GM13977 (cell line): Measurements from ENCODE around the gene PMEL.
"Not testable (repeated sequence)": the region's sequence is repeated elsewhere in the genome, so short reads cannot be mapped to it uniquely, and the experiment has no call there.

Source experiments
- DNase-seq: peaks from one replicate; pipeline ENCODE4 v3.0.0; 2012; ENCODE audit warnings: low spot score
- in situ Hi-C: fragments of 300-500 bp; cut with MboI; formaldehyde crosslinking; loops from one replicate; pipeline ENCODE4 v1.12.0; 2022; ENCODE audit warnings: low sequenced_read_pairs, low pct_unique_long_range_greater_than_20kb, mixed read lengths, inconsistent platforms; ENCODE audit not compliant: unreplicated experiment
- TF ChIP-seq, protein P1 (sequence below): IDR thresholded peaks from 2 replicates; pipeline ENCODE4 v1.5.1; 2012; ENCODE audit warnings: mild to moderate bottlenecking, control low read depth; ENCODE audit not compliant: insufficient read depth; ENCODE audit errors: extremely low read depth, missing control alignments

PMEL gene

DNA sequence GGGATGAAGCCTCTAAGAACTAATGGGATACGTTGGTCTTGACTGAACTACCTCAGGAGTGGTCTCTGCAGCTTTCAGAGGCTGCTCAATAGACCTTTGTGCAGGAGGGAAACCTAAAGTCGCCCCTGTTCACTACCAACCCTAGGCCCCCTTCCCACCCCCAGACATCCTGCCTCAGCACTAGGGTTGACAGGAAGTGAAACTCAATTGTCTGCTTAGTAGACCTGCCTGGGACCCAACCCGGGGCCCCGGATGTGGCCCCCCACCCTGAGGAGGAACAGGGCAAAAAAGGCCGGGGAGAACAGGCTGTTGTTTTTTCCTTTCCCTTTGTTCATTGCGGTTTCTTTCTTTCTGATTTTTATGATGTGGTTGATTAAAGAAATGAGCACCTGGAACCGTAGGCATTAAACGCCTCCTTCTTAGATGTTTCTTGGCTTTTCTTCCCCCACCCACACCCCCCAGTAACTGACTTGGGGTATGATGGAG lies 36.5 kb downstream of the PMEL start:
- TF ChIP-seq, protein P1, sequence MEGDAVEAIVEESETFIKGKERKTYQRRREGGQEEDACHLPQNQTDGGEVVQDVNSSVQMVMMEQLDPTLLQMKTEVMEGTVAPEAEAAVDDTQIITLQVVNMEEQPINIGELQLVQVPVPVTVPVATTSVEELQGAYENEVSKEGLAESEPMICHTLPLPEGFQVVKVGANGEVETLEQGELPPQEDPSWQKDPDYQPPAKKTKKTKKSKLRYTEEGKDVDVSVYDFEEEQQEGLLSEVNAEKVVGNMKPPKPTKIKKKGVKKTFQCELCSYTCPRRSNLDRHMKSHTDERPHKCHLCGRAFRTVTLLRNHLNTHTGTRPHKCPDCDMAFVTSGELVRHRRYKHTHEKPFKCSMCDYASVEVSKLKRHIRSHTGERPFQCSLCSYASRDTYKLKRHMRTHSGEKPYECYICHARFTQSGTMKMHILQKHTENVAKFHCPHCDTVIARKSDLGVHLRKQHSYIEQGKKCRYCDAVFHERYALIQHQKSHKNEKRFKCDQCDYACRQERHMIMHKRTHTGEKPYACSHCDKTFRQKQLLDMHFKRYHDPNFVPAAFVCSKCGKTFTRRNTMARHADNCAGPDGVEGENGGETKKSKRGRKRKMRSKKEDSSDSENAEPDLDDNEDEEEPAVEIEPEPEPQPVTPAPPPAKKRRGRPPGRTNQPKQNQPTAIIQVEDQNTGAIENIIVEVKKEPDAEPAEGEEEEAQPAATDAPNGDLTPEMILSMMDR: no peak
- peak; percentile 87 for DNase-seq
- in situ Hi-C loops: no loop called here

DNA sequence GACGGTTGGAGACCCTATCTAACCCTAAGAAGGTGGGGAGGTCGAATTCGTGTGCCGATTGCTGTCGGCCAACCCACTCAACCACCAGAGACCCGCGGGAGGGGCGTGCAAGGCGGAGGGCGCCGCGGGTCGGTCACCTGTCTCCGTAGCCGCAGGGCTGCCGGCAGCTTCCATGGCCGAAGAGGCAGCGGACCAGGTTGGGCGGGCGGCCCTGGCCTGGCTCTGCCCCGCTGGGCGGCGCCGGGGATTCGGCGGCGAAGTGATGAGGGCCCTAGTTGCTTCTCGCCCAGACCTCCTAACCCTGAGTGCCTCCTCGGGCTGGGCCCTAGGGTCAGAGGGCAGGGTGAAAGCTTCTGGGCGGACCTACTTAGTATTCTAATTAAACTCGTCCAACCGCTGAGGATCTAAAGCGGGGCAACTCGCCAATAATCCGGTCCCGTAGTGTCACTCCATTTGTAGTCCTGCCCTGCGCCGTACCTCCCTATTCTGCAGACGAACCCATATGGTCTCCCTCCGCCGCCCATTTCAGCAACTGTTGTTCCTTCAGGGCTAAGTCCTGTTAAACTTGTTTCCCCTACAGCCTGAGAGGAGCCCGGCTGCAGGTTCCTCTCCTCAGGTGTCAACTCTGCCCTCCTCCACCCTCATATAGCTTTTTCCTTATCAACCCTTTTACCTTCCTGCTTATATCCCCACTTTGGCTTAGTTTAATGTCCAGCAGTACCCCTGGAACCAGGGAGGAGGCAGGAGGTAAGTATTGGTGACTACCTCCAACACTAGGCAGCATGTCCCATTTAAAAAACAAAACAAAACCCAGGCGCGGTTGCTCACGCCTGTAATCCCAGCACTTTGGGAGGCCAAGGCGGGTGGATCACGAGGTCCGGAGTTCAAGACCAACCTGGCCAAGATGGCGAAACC lies 38.0 kb downstream of the PMEL start, which contains the start of gene PYM1:
TSS of gene PYM1 (minus strand) at position 307 of the 915 bp plus-strand sequence. CDS start at position 174, 133 bp downstream.
- in situ Hi-C loops: no loop called here
- peak; percentile 84 for DNase-seq

DNA sequence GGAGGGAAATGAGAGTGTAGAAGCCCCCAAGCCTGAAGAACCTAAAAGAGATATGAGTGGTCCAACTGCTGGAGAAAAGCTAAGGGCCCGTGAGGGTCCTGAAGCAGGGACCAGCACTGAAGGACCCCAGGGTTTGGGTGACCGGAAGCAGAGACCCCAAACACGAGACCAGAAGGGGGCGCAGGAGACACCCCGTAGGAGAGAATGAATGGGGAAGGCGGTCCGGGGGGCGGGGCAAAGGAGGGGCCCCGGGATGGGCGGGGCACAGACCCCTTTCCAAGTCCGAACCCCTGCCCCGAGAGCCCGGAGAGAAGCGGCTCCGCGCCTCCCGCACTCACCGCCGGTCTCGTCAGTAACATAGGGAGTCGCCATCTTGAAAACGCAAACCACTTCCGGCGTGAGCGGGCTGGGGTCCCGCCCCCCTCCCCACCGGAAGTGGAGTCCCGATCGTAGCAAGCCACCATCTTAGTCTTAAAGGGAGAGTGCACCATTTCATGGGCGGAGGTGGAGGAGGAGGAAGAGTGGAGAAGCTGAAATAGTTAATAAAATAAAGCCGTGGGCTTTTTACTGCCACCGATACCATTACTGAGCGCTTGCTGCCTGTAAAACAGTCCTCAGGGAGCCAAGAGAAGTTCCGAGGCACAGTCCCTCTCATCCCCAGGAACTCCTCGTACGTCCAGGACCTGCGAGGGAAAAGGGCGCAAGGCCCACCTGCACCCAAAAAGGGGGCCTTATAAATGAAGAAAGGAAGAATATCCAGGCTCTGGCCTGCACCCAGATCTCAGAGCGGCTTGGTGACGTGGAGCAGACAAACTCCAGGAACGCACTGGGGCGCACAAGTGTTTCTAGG lies 38.9 kb downstream of the PMEL start:
- TF ChIP-seq, protein P1: peak; percentile 63
- in situ Hi-C loops: no loop called here
- DNase-seq: peak; percentile 91

More for the DNA sequence above, 38.0 kb downstream of the PMEL start, which contains the start of gene PYM1:
- TF ChIP-seq, protein P1: peak; percentile 14

DNA sequence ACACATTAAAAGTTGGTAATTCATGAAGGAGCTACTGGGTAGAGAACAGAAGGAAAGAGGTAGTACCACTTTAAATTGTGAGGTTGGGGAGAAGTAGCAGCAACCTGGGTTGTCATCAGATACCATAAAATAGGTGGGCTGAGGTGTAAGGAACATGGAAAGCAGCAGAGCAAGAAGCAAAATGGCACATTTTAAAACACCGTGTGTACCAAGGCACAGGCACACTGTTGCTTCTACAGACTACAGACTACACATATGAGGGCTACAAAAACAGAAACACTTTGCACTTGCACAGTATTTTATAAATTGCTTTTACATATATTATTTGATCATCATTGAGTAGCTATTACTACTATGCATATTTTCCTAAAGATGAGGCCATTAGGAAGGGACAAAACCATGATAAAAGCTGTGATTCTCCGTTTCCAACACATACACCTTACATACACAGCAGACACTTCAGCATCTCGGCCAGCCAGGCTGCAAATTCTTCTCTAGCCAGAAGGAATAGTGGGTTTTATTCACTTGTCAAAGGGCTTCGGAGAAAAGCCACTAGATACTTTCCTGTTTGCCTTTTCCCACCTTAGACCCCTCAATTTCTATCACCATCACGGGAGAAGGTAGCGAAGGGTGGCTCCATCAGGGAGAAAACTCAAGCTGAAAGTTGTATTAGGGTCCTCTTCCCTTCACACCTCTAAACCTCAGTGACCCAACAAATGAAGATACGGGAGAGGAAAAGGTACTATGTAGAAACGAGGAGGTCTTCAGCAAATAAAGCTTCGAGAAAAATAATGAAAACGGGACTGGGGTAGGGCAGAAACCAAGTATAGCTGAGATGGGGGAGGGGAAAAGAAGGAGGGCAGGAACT lies 39.7 kb downstream of the PMEL start:
- in situ Hi-C loops: no loop called here
- no peak for DNase-seq

DNA sequence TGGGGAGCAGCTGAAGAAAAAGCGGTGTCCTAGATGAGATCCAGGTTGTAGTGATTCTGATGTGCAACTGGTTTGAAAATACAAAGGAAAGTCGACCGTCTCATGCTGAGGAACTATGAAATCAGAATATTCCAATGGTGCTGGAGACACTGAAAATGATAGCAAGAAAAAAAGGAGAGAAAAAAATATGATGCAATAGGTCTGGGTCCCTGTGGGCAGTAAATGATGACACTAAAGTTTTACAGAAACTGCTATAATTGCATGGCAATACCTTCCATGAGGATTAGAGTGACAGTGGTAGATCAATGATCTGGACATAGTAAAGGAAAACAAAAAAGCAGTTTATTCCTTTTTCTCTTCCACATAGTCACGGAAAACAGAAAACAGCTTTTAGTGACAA lies 40.5 kb downstream of the PMEL start:
- in situ Hi-C loops: no loop called here
- TF ChIP-seq, protein P1: no peak

More for the DNA sequence above, 39.7 kb downstream of the PMEL start:
- TF ChIP-seq, protein P1: no peak

DNA sequence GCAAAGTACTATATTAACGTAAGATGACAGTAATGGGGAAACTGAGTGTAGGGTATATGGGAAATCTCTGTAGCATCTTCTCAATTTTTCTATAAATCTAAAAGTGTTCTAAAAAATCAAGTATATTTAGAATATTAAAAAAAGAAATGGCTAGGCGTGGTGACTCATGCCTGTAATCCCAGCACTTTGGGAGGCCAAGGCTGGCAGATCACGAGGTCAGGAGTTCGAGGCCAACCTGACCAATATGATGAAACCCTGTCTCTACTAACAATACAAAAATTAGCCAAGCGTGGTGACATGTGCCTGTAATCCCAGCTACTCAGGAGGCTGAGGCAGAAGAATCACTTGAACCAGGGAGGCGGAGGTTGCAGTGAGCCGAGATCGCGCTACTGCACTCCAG lies 42.2 kb downstream of the PMEL start:
- in situ Hi-C loops: not testable (repeated sequence)

More for the DNA sequence above, 40.5 kb downstream of the PMEL start:
- DNase-seq: no peak

More for the DNA sequence above, 42.2 kb downstream of the PMEL start:
- DNase-seq: not testable (repeated sequence)
